Measurements from ENCODE around the gene TPH2.
A peak's percentile ranks its signal among the peaks of the same experiment; 100 is the strongest.

The TPH2 gene

GRCh38 chr12:71938728-71939385, at the start of gene TPH2:
TPH2 (plus strand) TSS chr12:71938845; CDS start chr12:71938987, 142 bp downstream.
- DNase-seq = no peak

GRCh38 chr12:71890475-71890874, 48.2 kb upstream of the TPH2 start:
- DNase-seq = no peak

GRCh38 chr12:71892059-71892458, 46.6 kb upstream of the TPH2 start:
- DNase-seq = no peak

- DNase-seq = no peak
Measured at GRCh38 chr12:71896205-71896882, 42.3 kb upstream of the TPH2 start.

- DNase-seq = peak; percentile 5
Measured at GRCh38 chr12:71900091-71900490, 38.6 kb upstream of the TPH2 start.

- no peak for DNase-seq
Measured at GRCh38 chr12:71904629-71905028, 34.0 kb upstream of the TPH2 start.

- DNase-seq = no peak
Measured at GRCh38 chr12:71935594-71935993, 3.1 kb upstream of the TPH2 start.

- DNase-seq = peak; percentile 64
Measured at GRCh38 chr12:71940068-71940467, 1.4 kb downstream of the TPH2 start.

- peak; percentile 46 for DNase-seq
Measured at GRCh38 chr12:71941174-71941573, 2.5 kb downstream of the TPH2 start.

GRCh38 chr12:71942259-71942658, 3.6 kb downstream of the TPH2 start:
- DNase-seq = no peak

- peak; percentile 37 for DNase-seq
Measured at GRCh38 chr12:71942703-71943102, 4.1 kb downstream of the TPH2 start.

- DNase-seq = peak; percentile 92
Measured at GRCh38 chr12:71945121-71945520, 6.5 kb downstream of the TPH2 start.

- DNase-seq = peak; percentile 41
Measured at GRCh38 chr12:71945883-71946282, 7.2 kb downstream of the TPH2 start.

GRCh38 chr12:71947645-71948105, 9.0 kb downstream of the TPH2 start:
- peak; percentile 99 for DNase-seq

- DNase-seq = no peak
Measured at GRCh38 chr12:71948390-71948789, 9.7 kb downstream of the TPH2 start.

- DNase-seq = peak; percentile 32
Measured at GRCh38 chr12:71949646-71950045, 11.0 kb downstream of the TPH2 start.

GRCh38 chr12:71950404-71950803, 11.8 kb downstream of the TPH2 start:
- DNase-seq = no peak

GRCh38 chr12:71950819-71951218, 12.2 kb downstream of the TPH2 start:
- no peak for DNase-seq

- no peak for DNase-seq
Measured at GRCh38 chr12:71954083-71954778, 15.6 kb downstream of the TPH2 start.

GRCh38 chr12:71954861-71955260, 16.2 kb downstream of the TPH2 start:
- DNase-seq = no peak

- DNase-seq = no peak
Measured at GRCh38 chr12:71955970-71956369, 17.3 kb downstream of the TPH2 start.

- no peak for DNase-seq
Measured at GRCh38 chr12:71958056-71958455, 19.4 kb downstream of the TPH2 start.

GRCh38 chr12:71958457-71958856, 19.8 kb downstream of the TPH2 start:
- DNase-seq = no peak

GRCh38 chr12:71958993-71959578, 20.4 kb downstream of the TPH2 start:
- peak; percentile 82 for DNase-seq
